Esophagus muscularis mucosa (tissue), 4 donors: ENCODE measurements around the gene SLC26A5. TPM values are rescaled to one million over a fixed set of nuclear protein-coding genes. Genes with fewer than 3 reads are reported as not detected.

Experiments
- DNase-seq: peaks from one replicate; pipeline ENCODE4 v3.0.0-alpha.2; 2017; ENCODE audit errors: extremely low spot score
- H3K27ac ChIP-seq, 4 donors: fragments of 200-600 bp; sonication (generic); replicated peaks in 1 of 4; 1 replicate in 3 of 4; 2 replicates in 1 of 4; pipeline ENCODE4 v1.5.1; 2016 to 2019; ENCODE audit warnings: mild to moderate bottlenecking in 1 of 4
- H3K27me3 ChIP-seq, 4 donors: fragments of 200-600 bp; sonication (generic); one replicate each; pipeline versions ENCODE4 v1.5.1 to v1.6.0; 2016 to 2019
- H3K36me3 ChIP-seq, 4 donors: fragments of 200-600 bp; sonication (generic); one replicate each; pipeline ENCODE4 v1.5.1; 2016 to 2019
- H3K4me1 ChIP-seq, 4 donors: fragments of 200-600 bp; sonication (generic); one replicate each; pipeline ENCODE4 v1.5.1; 2016 to 2019
- H3K4me3 ChIP-seq, 4 donors: fragments of 200-600 bp; sonication (generic); 1 replicate in 2 of 4; 2 replicates in 2 of 4; pipeline ENCODE4 v1.5.1; 2016 to 2019; ENCODE audit warnings: mild to moderate bottlenecking in 4 of 4, moderate library complexity in 1 of 4
- H3K9me3 ChIP-seq, 4 donors: fragments of 200-600 bp; sonication (generic); 1 replicate in 3 of 4; 2 replicates in 1 of 4; pipeline ENCODE4 v1.5.1; 2016 to 2019
- EP300 ChIP-seq: sonication (generic); formaldehyde crosslinking; IDR thresholded peaks from one replicate; pipeline ENCODE4 v1.6.1; 2017; ENCODE audit warnings: antibody characterized with exemption
- POLR2A ChIP-seq: fragments of 450-650 bp; IDR thresholded peaks from one replicate; pipeline ENCODE4 v1.6.1; 2017; ENCODE audit warnings: antibody characterized with exemption, moderate library complexity, mild to moderate bottlenecking, low read depth
- POLR2AphosphoS5 ChIP-seq, 2 donors: sonication (generic); formaldehyde crosslinking; IDR thresholded peaks; one replicate each; pipeline ENCODE4 v1.6.1; 2017; ENCODE audit warnings: antibody characterized with exemption in 2 of 2
- WGBS: methylation state at CpG from one replicate; pipeline ENCODE4 v1.1.5; 2018; 5-methylcytosine and 5-hydroxymethylcytosine counted together
- intact Hi-C: fragments of 100-400 bp; cut with DNase I; formaldehyde crosslinking; loops from one replicate; pipeline ENCODE4 v1.15.1; 2023
- total RNA-seq, 4 donors: library from RNA; depleted of rRNA; stranded (reverse); fragments of >200 nt; gene quantifications; one replicate each; pipeline versions ENCODE4 v1.1.0 to v1.2.1, GENCODE V29; 2016
- TF ChIP-seq, protein P1 (sequence below), 3 experiments: fragments of 200-600 bp in 2 of 3; fragments of 450-650 bp in 1 of 3; sonication (generic) in 2 of 3; IDR thresholded peaks; one replicate each; pipeline ENCODE4 v1.5.1; 2017 to 2019; ENCODE audit warnings: antibody characterized with exemption in 3 of 3, mild to moderate bottlenecking in 2 of 3, moderate library complexity in 1 of 3

Gene SLC26A5
- total RNA-seq, 4 donors from 2014 or later, result under 0.01 TPM; not detected in 3

DNA sequence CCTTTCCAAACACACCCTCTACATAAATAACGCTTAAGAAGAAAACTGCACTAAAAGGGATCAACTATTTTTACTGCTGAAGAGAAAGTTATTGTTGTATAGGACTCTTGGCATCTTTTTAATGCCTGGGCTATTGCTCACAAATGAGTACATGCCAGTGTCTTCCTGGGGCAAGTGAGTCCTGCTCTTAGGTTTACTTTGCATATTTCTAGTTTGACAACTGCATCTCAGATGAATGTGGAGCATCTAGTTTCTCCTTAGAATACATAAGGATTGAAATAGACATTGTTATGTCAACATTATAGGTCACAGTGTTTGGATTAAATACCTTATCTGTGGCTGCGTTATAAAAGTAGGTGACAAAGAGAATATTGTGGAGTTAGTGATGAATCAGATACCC lies 54.0 kb downstream of the SLC26A5 start:
- intact Hi-C loops, result no loop called here
- no peak overlapping the region for H3K27ac ChIP-seq
- WGBS, result 86% methylated on average over 2 of the region's 2 CpGs
- no peak for DNase-seq
- peaks cover 0 to 5% (median 0%) of the 10 kb centered on the region in 4 donors for H3K27me3 ChIP-seq
- no peaks in the 10 kb centered on the region for H3K9me3 ChIP-seq
- no peaks in the 10 kb centered on the region for H3K4me1 ChIP-seq
- no peak overlapping the region for H3K4me3 ChIP-seq
- H3K36me3 ChIP-seq, result no peaks in the 10 kb centered on the region
- TF ChIP-seq POLR2A (no peak), POLR2AphosphoS5 (IDR thresholded peaks at IDR 0.05) (no peak), EP300 (no peak)
- TF ChIP-seq, protein P1, sequence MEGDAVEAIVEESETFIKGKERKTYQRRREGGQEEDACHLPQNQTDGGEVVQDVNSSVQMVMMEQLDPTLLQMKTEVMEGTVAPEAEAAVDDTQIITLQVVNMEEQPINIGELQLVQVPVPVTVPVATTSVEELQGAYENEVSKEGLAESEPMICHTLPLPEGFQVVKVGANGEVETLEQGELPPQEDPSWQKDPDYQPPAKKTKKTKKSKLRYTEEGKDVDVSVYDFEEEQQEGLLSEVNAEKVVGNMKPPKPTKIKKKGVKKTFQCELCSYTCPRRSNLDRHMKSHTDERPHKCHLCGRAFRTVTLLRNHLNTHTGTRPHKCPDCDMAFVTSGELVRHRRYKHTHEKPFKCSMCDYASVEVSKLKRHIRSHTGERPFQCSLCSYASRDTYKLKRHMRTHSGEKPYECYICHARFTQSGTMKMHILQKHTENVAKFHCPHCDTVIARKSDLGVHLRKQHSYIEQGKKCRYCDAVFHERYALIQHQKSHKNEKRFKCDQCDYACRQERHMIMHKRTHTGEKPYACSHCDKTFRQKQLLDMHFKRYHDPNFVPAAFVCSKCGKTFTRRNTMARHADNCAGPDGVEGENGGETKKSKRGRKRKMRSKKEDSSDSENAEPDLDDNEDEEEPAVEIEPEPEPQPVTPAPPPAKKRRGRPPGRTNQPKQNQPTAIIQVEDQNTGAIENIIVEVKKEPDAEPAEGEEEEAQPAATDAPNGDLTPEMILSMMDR (IDR thresholded peaks at IDR 0.05), result no peak

GRCh38 chr7:103391150-103391549 lies 54.9 kb downstream of the SLC26A5 start:
- WGBS, result 91% methylated on average over 5 of the region's 5 CpGs
- no peak overlapping the region for H3K4me3 ChIP-seq
- intact Hi-C loops, result no loop called here
- no peaks in the 10 kb centered on the region for H3K4me1 ChIP-seq
- H3K9me3 ChIP-seq, result no peaks in the 10 kb centered on the region
- TF ChIP-seq POLR2A (no peak), POLR2AphosphoS5 (IDR thresholded peaks at IDR 0.05) (no peak), EP300 (no peak)
- TF ChIP-seq, protein P1 (IDR thresholded peaks at IDR 0.05), result no peak
- no peak overlapping the region for H3K27ac ChIP-seq
- no peaks in the 10 kb centered on the region for H3K36me3 ChIP-seq
- DNase-seq, result no peak
- H3K27me3 ChIP-seq, result peaks cover 0 to 5% (median 0%) of the 10 kb centered on the region in 4 donors

DNA sequence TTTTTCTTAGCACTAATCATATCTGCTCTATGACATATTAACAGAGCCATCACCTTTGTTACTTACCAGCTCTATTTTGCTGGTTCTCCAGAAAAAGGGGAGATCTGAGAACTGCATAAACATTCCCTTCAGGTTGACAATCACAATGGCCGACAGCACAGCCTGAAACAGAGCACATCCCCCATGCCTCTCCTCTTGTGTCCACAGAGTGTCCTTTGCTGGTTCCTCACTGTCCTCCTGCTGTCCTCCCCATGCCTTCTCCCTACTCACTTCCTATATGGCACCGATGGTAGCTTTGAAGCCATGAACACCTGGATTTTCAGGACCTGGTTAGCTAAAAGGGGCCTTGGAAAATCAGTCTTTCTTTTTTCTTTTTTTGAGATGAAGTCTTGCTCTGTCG lies 56.7 kb downstream of the SLC26A5 start:
- Histone ChIP-seq H3K36me3 (no peaks in the 10 kb centered on the region), H3K9me3 (no peaks in the 10 kb centered on the region), H3K4me1 (no peaks in the 10 kb centered on the region), H3K27ac (no peak overlapping the region), H3K27me3 (peaks cover 0 to 5% (median 0%) of the 10 kb centered on the region in 4 donors), H3K4me3 (no peak overlapping the region)
- intact Hi-C loops, result no loop called here
- DNase-seq, result no peak
- no peak for TF ChIP-seq POLR2A
- TF ChIP-seq, protein P1 (IDR thresholded peaks at IDR 0.05), result no peak
- no peak for TF ChIP-seq EP300
- no peak for TF ChIP-seq POLR2AphosphoS5 (IDR thresholded peaks at IDR 0.05)
- 76% methylated on average over 3 of the region's 3 CpGs for WGBS

DNA sequence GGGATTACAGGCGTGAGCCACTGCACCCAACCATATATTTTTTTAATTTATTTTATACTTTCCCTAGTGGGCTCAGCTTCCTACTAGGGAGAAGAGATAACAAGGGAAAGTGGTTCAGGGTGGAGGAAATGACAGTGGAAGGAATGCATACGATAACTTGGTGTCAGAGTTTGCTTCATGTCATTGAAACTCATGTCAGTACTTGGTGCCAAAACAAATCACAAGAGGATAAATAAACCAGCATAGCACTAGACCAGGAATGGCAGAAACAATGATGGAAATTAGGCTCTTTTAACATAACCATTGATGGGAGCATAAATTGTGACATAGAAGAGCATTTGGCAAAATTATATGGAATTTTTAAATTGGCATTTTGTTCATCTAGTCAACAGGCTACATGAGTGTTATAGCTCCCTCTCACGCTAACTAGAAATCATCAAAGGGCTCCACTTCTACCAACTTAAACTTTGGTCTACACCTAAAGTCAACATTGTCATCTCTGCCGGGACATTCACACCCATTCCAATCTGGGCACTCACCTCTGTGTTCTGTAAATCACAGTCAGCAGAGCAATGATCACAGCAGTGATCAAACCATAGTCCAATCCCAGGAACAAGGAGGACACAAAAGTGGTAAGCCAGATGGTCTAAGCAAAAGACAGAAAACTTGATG lies 57.4 kb downstream of the SLC26A5 start:
- no peaks in the 10 kb centered on the region for H3K9me3 ChIP-seq
- H3K4me3 ChIP-seq, result no peak overlapping the region
- peaks cover 0 to 5% (median 0%) of the 10 kb centered on the region in 4 donors for H3K27me3 ChIP-seq
- DNase-seq, result no peak
- TF ChIP-seq POLR2A, result no peak
- TF ChIP-seq EP300, result no peak
- TF ChIP-seq, protein P1 (IDR thresholded peaks at IDR 0.05), result no peak
- no peak for TF ChIP-seq POLR2AphosphoS5 (IDR thresholded peaks at IDR 0.05)
- intact Hi-C loops, result no loop called here
- 73% methylated on average over 4 of the region's 4 CpGs for WGBS
- no peaks in the 10 kb centered on the region for H3K4me1 ChIP-seq
- no peaks in the 10 kb centered on the region for H3K36me3 ChIP-seq
- no peak overlapping the region for H3K27ac ChIP-seq

GRCh38 chr7:103387242-103387641 lies 58.8 kb downstream of the SLC26A5 start:
- H3K27me3 ChIP-seq, result peaks cover 0 to 5% (median 0%) of the 10 kb centered on the region in 4 donors
- no peak for DNase-seq
- intact Hi-C loops, result no loop called here
- no peaks in the 10 kb centered on the region for H3K9me3 ChIP-seq
- WGBS, result 70% methylated on average over 1 of the region's 1 CpG
- no peaks in the 10 kb centered on the region for H3K36me3 ChIP-seq
- no peak overlapping the region for H3K27ac ChIP-seq
- no peaks in the 10 kb centered on the region for H3K4me1 ChIP-seq
- H3K4me3 ChIP-seq, result no peak overlapping the region
- no peak for TF ChIP-seq POLR2A
